ENCODE data around the gene RNF220. TPM values are rescaled to one million over a fixed set of nuclear protein-coding genes. Genes with fewer than 3 reads are reported as not detected.

RNF220 gene
- polyA plus RNA-seq, 1 donor (not counting 4 experiments of a cell fraction or from before 2014, with no cell fraction given) = 42.7 TPM

GRCh38 chr1:44390277-44390676 lies 14.8 kb upstream of the RNF220 start:
- dilution Hi-C loops (cut with MboI; ENCODE audit: extremely low pct_ligation_motif_present, low sequenced_read_pairs) = no loop called here
- Histone ChIP-seq H3K4me2 (ENCODE audit: control insufficient read depth, extremely low read depth, insufficient read depth, low read depth, low read length) (no peak overlapping the region), H3K9ac (ENCODE audit: control insufficient read depth, extremely low read depth, insufficient read depth, low read length) (no peak overlapping the region), H2AFZ (ENCODE audit: control insufficient read depth, low read length) (no peak overlapping the region), H3K27ac (ENCODE audit: control insufficient read depth, insufficient read depth, low read length) (no peak overlapping the region), H3K27me3 (ENCODE audit: control insufficient read depth, extremely low read depth, insufficient read depth, low read length) (peaks cover 21% of the 10 kb centered on the region), H3K9me1 (ENCODE audit: control insufficient read depth, extremely low read depth, insufficient read depth, low read length) (no peaks in the 10 kb centered on the region), H4K20me1 (ENCODE audit: control insufficient read depth, extremely low read depth, insufficient read depth, low read length) (no peaks in the 10 kb centered on the region), H3K36me3 (ENCODE audit: control insufficient read depth in 2 of 2, extremely low read depth in 1 of 2, insufficient read depth in 2 of 2, low read length in 2 of 2) (no peaks in the 10 kb centered on the region), H3K79me2 (ENCODE audit: control insufficient read depth, insufficient read depth, low read length) (no peaks in the 10 kb centered on the region), H3K4me3 (ENCODE audit: control insufficient read depth in 2 of 3, extremely low read depth in 1 of 3, insufficient read depth in 2 of 3, low read depth in 1 of 3, low read length in 3 of 3) (no peak overlapping the region), H3K9me3 (ENCODE audit: control insufficient read depth, low read depth, low read length) (no peaks in the 10 kb centered on the region), H3K4me1 (ENCODE audit: control insufficient read depth, extremely low read depth, insufficient read depth, low read length) (no peaks in the 10 kb centered on the region)
- no peak for TF ChIP-seq CTCF (optimal IDR thresholded peaks at IDR 0.05 in 1 of 3, IDR thresholded peaks at IDR 0.05 in 1 of 3, conservative IDR thresholded peaks at IDR 0.05 in 1 of 3; ENCODE audit: extremely low read depth in 1 of 3, insufficient read depth in 2 of 3, low read length in 3 of 3)
- TF ChIP-seq EZH2 (IDR thresholded peaks at IDR 0.05; ENCODE audit: low read length) = no peak
- FAIRE-seq = no peak
- no peak for DNase-seq (ENCODE audit: low read depth, low spot score)

GRCh38 chr1:44401256-44402228 lies 3.5 kb upstream of the RNF220 start:
- dilution Hi-C loops (cut with MboI; ENCODE audit: extremely low pct_ligation_motif_present, low sequenced_read_pairs) = no loop called here
- no peak for TF ChIP-seq EZH2 (IDR thresholded peaks at IDR 0.05; ENCODE audit: low read length)
- TF ChIP-seq CTCF (optimal IDR thresholded peaks at IDR 0.05 in 1 of 3, IDR thresholded peaks at IDR 0.05 in 1 of 3, conservative IDR thresholded peaks at IDR 0.05 in 1 of 3; ENCODE audit: extremely low read depth in 1 of 3, insufficient read depth in 2 of 3, low read length in 3 of 3) = no peak
- no peaks in the 10 kb centered on the region for H4K20me1 ChIP-seq (ENCODE audit: control insufficient read depth, extremely low read depth, insufficient read depth, low read length)
- no peak overlapping the region for H3K4me3 ChIP-seq (ENCODE audit: control insufficient read depth in 2 of 3, extremely low read depth in 1 of 3, insufficient read depth in 2 of 3, low read depth in 1 of 3, low read length in 3 of 3)
- H2AFZ ChIP-seq (ENCODE audit: control insufficient read depth, low read length) = no peak overlapping the region
- FAIRE-seq = no peak
- H3K9me1 ChIP-seq (ENCODE audit: control insufficient read depth, extremely low read depth, insufficient read depth, low read length) = no peaks in the 10 kb centered on the region
- H3K9me3 ChIP-seq (ENCODE audit: control insufficient read depth, low read depth, low read length) = no peaks in the 10 kb centered on the region
- no peak overlapping the region for H3K4me2 ChIP-seq (ENCODE audit: control insufficient read depth, extremely low read depth, insufficient read depth, low read depth, low read length)
- H3K27me3 ChIP-seq (ENCODE audit: control insufficient read depth, extremely low read depth, insufficient read depth, low read length) = peaks cover 40% of the 10 kb centered on the region
- no peaks in the 10 kb centered on the region for H3K36me3 ChIP-seq (ENCODE audit: control insufficient read depth in 2 of 2, extremely low read depth in 1 of 2, insufficient read depth in 2 of 2, low read length in 2 of 2)
- H3K9ac ChIP-seq (ENCODE audit: control insufficient read depth, extremely low read depth, insufficient read depth, low read length) = no peak overlapping the region
- H3K79me2 ChIP-seq (ENCODE audit: control insufficient read depth, insufficient read depth, low read length) = no peaks in the 10 kb centered on the region
- DNase-seq (ENCODE audit: low read depth, low spot score) = no peak
- no peak overlapping the region for H3K27ac ChIP-seq (ENCODE audit: control insufficient read depth, insufficient read depth, low read length)
- H3K4me1 ChIP-seq (ENCODE audit: control insufficient read depth, extremely low read depth, insufficient read depth, low read length) = no peaks in the 10 kb centered on the region
